ENCODE measurements around the gene ADSS1.

ADSS1 gene

GRCh38 chr14:104687601-104688504, 36.2 kb upstream of the ADSS1 start:
- peaks cover 0 to 2% of the 10 kb centered on the region in 2 donors for H3K36me3 ChIP-seq (ENCODE audit: control insufficient read depth in 2 of 2, insufficient read depth in 2 of 2, low read length in 2 of 2)
- no peaks in the 10 kb centered on the region for H3K9me3 ChIP-seq (ENCODE audit: control insufficient read depth in 2 of 2, low read length in 2 of 2)
- H3K4me3 ChIP-seq (ENCODE audit: low read length in 2 of 2): peak overlapping the region; percentile 65 to 71
- H3K4me1 ChIP-seq (ENCODE audit: control insufficient read depth in 2 of 2, insufficient read depth in 2 of 2, low read length in 2 of 2): peaks cover 50 to 55% of the 10 kb centered on the region in 2 donors
- H3K27ac ChIP-seq (ENCODE audit: low read depth in 2 of 2, low read length in 2 of 2): peak overlapping the region; percentile 93 to 98
- H3K9ac ChIP-seq (ENCODE audit: low read depth in 1 of 2, low read length in 2 of 2): peak overlapping the region; percentile 77 to 80
- H3K27me3 ChIP-seq (ENCODE audit: control insufficient read depth in 2 of 2, insufficient read depth in 2 of 2, low read length in 2 of 2): no peaks in the 10 kb centered on the region

- H3K9me3 ChIP-seq (ENCODE audit: control insufficient read depth in 2 of 2, low read length in 2 of 2): no peaks in the 10 kb centered on the region
- H3K27me3 ChIP-seq (ENCODE audit: control insufficient read depth in 2 of 2, insufficient read depth in 2 of 2, low read length in 2 of 2): no peaks in the 10 kb centered on the region
- peaks cover 0 to 2% of the 10 kb centered on the region in 2 donors for H3K36me3 ChIP-seq (ENCODE audit: control insufficient read depth in 2 of 2, insufficient read depth in 2 of 2, low read length in 2 of 2)
- peak overlapping the region; percentile 65 to 71 for H3K4me3 ChIP-seq (ENCODE audit: low read length in 2 of 2)
- H3K9ac ChIP-seq (ENCODE audit: low read depth in 1 of 2, low read length in 2 of 2): peak overlapping the region; percentile 77 to 80
- peaks cover 50 to 55% of the 10 kb centered on the region in 2 donors for H3K4me1 ChIP-seq (ENCODE audit: control insufficient read depth in 2 of 2, insufficient read depth in 2 of 2, low read length in 2 of 2)
- H3K27ac ChIP-seq (ENCODE audit: low read depth in 2 of 2, low read length in 2 of 2): peak overlapping the region; percentile 93 to 98
Observed at GRCh38 chr14:104688505-104689108, 35.4 kb upstream of the ADSS1 start.

GRCh38 chr14:104689109-104689880, 34.7 kb upstream of the ADSS1 start, which contains the start of gene INF2:
Gene INF2 (plus strand): TSS chr14:104689618. CDS start chr14:104701366, 11,748 bp downstream.
- Histone ChIP-seq H3K4me1 (ENCODE audit: control insufficient read depth in 2 of 2, insufficient read depth in 2 of 2, low read length in 2 of 2) (peaks cover 50 to 55% of the 10 kb centered on the region in 2 donors), H3K27ac (ENCODE audit: low read depth in 2 of 2, low read length in 2 of 2) (peak within 1 kb of the TSS; percentile 93 to 98), H3K27me3 (ENCODE audit: control insufficient read depth in 2 of 2, insufficient read depth in 2 of 2, low read length in 2 of 2) (no peaks in the 10 kb centered on the region), H3K9ac (ENCODE audit: low read depth in 1 of 2, low read length in 2 of 2) (peak within 1 kb of the TSS; percentile 88 to 96), H3K9me3 (ENCODE audit: control insufficient read depth in 2 of 2, low read length in 2 of 2) (no peaks in the 10 kb centered on the region), H3K4me3 (ENCODE audit: low read length in 2 of 2) (peak within 1 kb of the TSS; percentile 81 to 88), H3K36me3 (ENCODE audit: control insufficient read depth in 2 of 2, insufficient read depth in 2 of 2, low read length in 2 of 2) (peaks cover 0 to 2% of the 10 kb centered on the region in 2 donors)

- peak overlapping the region; percentile 81 to 88 for H3K4me3 ChIP-seq (ENCODE audit: low read length in 2 of 2)
- H3K27ac ChIP-seq (ENCODE audit: low read depth in 2 of 2, low read length in 2 of 2): peak overlapping the region; percentile 92
- H3K4me1 ChIP-seq (ENCODE audit: control insufficient read depth in 2 of 2, insufficient read depth in 2 of 2, low read length in 2 of 2): peaks cover 50 to 60% of the 10 kb centered on the region in 2 donors
- no peaks in the 10 kb centered on the region for H3K27me3 ChIP-seq (ENCODE audit: control insufficient read depth in 2 of 2, insufficient read depth in 2 of 2, low read length in 2 of 2)
- no peaks in the 10 kb centered on the region for H3K9me3 ChIP-seq (ENCODE audit: control insufficient read depth in 2 of 2, low read length in 2 of 2)
- H3K9ac ChIP-seq (ENCODE audit: low read depth in 1 of 2, low read length in 2 of 2): peak overlapping the region; percentile 88 to 96
- peaks cover 0 to 2% of the 10 kb centered on the region in 2 donors for H3K36me3 ChIP-seq (ENCODE audit: control insufficient read depth in 2 of 2, insufficient read depth in 2 of 2, low read length in 2 of 2)
Observed at GRCh38 chr14:104689881-104690711, 33.9 kb upstream of the ADSS1 start.

- H3K36me3 ChIP-seq (ENCODE audit: control insufficient read depth in 2 of 2, insufficient read depth in 2 of 2, low read length in 2 of 2): peaks cover 2 to 5% of the 10 kb centered on the region in 2 donors
- H3K4me3 ChIP-seq (ENCODE audit: low read length in 2 of 2): peak overlapping the region; percentile 81 to 88
- H3K4me1 ChIP-seq (ENCODE audit: control insufficient read depth in 2 of 2, insufficient read depth in 2 of 2, low read length in 2 of 2): peaks cover 54 to 61% of the 10 kb centered on the region in 2 donors
- no peaks in the 10 kb centered on the region for H3K9me3 ChIP-seq (ENCODE audit: control insufficient read depth in 2 of 2, low read length in 2 of 2)
- H3K27ac ChIP-seq (ENCODE audit: low read depth in 2 of 2, low read length in 2 of 2): peak overlapping the region; percentile 92
- peak overlapping the region; percentile 88 to 96 for H3K9ac ChIP-seq (ENCODE audit: low read depth in 1 of 2, low read length in 2 of 2)
- H3K27me3 ChIP-seq (ENCODE audit: control insufficient read depth in 2 of 2, insufficient read depth in 2 of 2, low read length in 2 of 2): no peaks in the 10 kb centered on the region
Observed at GRCh38 chr14:104690861-104691455, 33.1 kb upstream of the ADSS1 start.

GRCh38 chr14:104691546-104692260, 32.3 kb upstream of the ADSS1 start:
- peaks cover 5 to 11% of the 10 kb centered on the region in 2 donors for H3K36me3 ChIP-seq (ENCODE audit: control insufficient read depth in 2 of 2, insufficient read depth in 2 of 2, low read length in 2 of 2)
- no peaks in the 10 kb centered on the region for H3K9me3 ChIP-seq (ENCODE audit: control insufficient read depth in 2 of 2, low read length in 2 of 2)
- H3K27me3 ChIP-seq (ENCODE audit: control insufficient read depth in 2 of 2, insufficient read depth in 2 of 2, low read length in 2 of 2): no peaks in the 10 kb centered on the region
- H3K27ac ChIP-seq (ENCODE audit: low read depth in 2 of 2, low read length in 2 of 2): peak overlapping the region in 1 of 2 donors; percentile 92
- peaks cover 55 to 56% of the 10 kb centered on the region in 2 donors for H3K4me1 ChIP-seq (ENCODE audit: control insufficient read depth in 2 of 2, insufficient read depth in 2 of 2, low read length in 2 of 2)
- peak overlapping the region; percentile 81 to 88 for H3K4me3 ChIP-seq (ENCODE audit: low read length in 2 of 2)
- no peak overlapping the region for H3K9ac ChIP-seq (ENCODE audit: low read depth in 1 of 2, low read length in 2 of 2)

- Histone ChIP-seq H3K4me1 (ENCODE audit: control insufficient read depth in 2 of 2, insufficient read depth in 2 of 2, low read length in 2 of 2) (peaks cover 49 to 52% of the 10 kb centered on the region in 2 donors), H3K4me3 (ENCODE audit: low read length in 2 of 2) (no peak overlapping the region), H3K9me3 (ENCODE audit: control insufficient read depth in 2 of 2, low read length in 2 of 2) (no peaks in the 10 kb centered on the region), H3K27ac (ENCODE audit: low read depth in 2 of 2, low read length in 2 of 2) (no peak overlapping the region), H3K27me3 (ENCODE audit: control insufficient read depth in 2 of 2, insufficient read depth in 2 of 2, low read length in 2 of 2) (no peaks in the 10 kb centered on the region), H3K9ac (ENCODE audit: low read depth in 1 of 2, low read length in 2 of 2) (no peak overlapping the region), H3K36me3 (ENCODE audit: control insufficient read depth in 2 of 2, insufficient read depth in 2 of 2, low read length in 2 of 2) (peaks cover 5 to 13% of the 10 kb centered on the region in 2 donors)
Observed at GRCh38 chr14:104692261-104692938, 31.6 kb upstream of the ADSS1 start.

- peaks cover 5 to 14% of the 10 kb centered on the region in 2 donors for H3K36me3 ChIP-seq (ENCODE audit: control insufficient read depth in 2 of 2, insufficient read depth in 2 of 2, low read length in 2 of 2)
- H3K4me3 ChIP-seq (ENCODE audit: low read length in 2 of 2): no peak overlapping the region
- H3K27ac ChIP-seq (ENCODE audit: low read depth in 2 of 2, low read length in 2 of 2): no peak overlapping the region
- no peak overlapping the region for H3K9ac ChIP-seq (ENCODE audit: low read depth in 1 of 2, low read length in 2 of 2)
- peaks cover 47% of the 10 kb centered on the region in 2 donors for H3K4me1 ChIP-seq (ENCODE audit: control insufficient read depth in 2 of 2, insufficient read depth in 2 of 2, low read length in 2 of 2)
- no peaks in the 10 kb centered on the region for H3K9me3 ChIP-seq (ENCODE audit: control insufficient read depth in 2 of 2, low read length in 2 of 2)
- no peaks in the 10 kb centered on the region for H3K27me3 ChIP-seq (ENCODE audit: control insufficient read depth in 2 of 2, insufficient read depth in 2 of 2, low read length in 2 of 2)
Observed at GRCh38 chr14:104692939-104693315, 31.1 kb upstream of the ADSS1 start.

All from mucosa of rectum (tissue), 2 donors.